OCI-LY1 (cell line): ENCODE results near the gene SLC25A25.

Experiments
- EZH2 ChIP-seq: fragments of 200-600 bp; sonication (generic), shearing (Covaris generic); IDR thresholded peaks from 2 replicates; pipeline ENCODE4 v1.8.0; 2017; ENCODE audit warnings: borderline replicate concordance, mixed run types, mild to moderate bottlenecking, antibody characterized with exemption, low read length, moderate library complexity, mixed read lengths
- TF ChIP-seq, protein P1 (sequence below): fragments of 200-600 bp; sonication (generic), shearing (Covaris generic); IDR thresholded peaks from 2 replicates; pipeline ENCODE4 v1.5.1; 2017; ENCODE audit warnings: mild to moderate bottlenecking, antibody characterized with exemption, low read length, moderate library complexity, mixed read lengths

DNA sequence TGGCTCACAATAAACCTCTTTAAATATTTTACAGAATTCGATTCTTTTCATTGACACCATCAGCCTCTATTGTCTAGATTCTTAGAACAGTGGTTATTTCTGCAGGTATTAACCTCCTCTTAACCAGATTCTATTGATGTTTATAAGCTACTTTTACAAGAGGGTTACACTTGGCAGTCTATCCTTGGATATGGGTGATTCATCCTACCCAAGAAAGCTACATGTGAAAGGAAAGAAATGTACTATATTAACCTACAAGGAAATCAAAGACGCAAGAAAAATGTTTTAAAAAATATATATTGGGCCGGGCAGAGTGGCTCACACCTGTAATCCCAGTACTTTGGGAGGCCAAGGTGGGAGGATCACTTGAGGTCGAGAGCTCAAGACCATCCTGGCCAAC lies 16.7 kb downstream of the SLC25A25 start:
- TF ChIP-seq, protein P1, sequence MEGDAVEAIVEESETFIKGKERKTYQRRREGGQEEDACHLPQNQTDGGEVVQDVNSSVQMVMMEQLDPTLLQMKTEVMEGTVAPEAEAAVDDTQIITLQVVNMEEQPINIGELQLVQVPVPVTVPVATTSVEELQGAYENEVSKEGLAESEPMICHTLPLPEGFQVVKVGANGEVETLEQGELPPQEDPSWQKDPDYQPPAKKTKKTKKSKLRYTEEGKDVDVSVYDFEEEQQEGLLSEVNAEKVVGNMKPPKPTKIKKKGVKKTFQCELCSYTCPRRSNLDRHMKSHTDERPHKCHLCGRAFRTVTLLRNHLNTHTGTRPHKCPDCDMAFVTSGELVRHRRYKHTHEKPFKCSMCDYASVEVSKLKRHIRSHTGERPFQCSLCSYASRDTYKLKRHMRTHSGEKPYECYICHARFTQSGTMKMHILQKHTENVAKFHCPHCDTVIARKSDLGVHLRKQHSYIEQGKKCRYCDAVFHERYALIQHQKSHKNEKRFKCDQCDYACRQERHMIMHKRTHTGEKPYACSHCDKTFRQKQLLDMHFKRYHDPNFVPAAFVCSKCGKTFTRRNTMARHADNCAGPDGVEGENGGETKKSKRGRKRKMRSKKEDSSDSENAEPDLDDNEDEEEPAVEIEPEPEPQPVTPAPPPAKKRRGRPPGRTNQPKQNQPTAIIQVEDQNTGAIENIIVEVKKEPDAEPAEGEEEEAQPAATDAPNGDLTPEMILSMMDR, result no peak
- no peak for TF ChIP-seq EZH2
